GM12878 (cell line): ENCODE results near the gene TPRG1. TPM values are rescaled to one million over a fixed set of nuclear protein-coding genes. Genes with fewer than 3 reads are reported as not detected.

ENCODE experiments used
- ATAC-seq: fragments of 200-7000 bp; cut with Tn5 transposase; 3 replicates; pipeline ENCODE4 v1.9.1; 2020; ENCODE audit warnings: mild to moderate bottlenecking, moderate library complexity
- BruUV-seq: library from RNA; stranded (reverse); fragments of 400-500 nt; replicated peaks from 2 replicates; lab custom pipeline; 2021; lab: Mats Ljungman, UMichigan
- CTCF ChIA-PET: fragments of 300-600 bp; sonication (Branson Sonifier 250); formaldehyde crosslinking; extraction: SDS; loops from one replicate; lab custom pipeline; 2021; ENCODE audit warnings: inconsistent platforms; lab: Yijun Ruan, JAX
- POLR2A ChIA-PET: fragments of 350-600 bp; formaldehyde crosslinking; extraction: SDS; loops from one replicate; lab custom pipeline; 2021; ENCODE audit warnings: inconsistent platforms; lab: Charles Lee
- RAD21 ChIA-PET: fragments of 300-600 bp; sonication (Branson Sonifier 250); formaldehyde crosslinking; loops from one replicate; lab custom pipeline; 2023; ENCODE audit warnings: antibody characterized with exemption; ENCODE audit not compliant: unreplicated experiment; lab: Charles Lee
- SMC1A ChIA-PET: fragments of 300-600 bp; sonication (Branson Sonifier 250); formaldehyde crosslinking; loops from one replicate; lab custom pipeline; 2023; ENCODE audit not compliant: unreplicated experiment, uncharacterized antibody; lab: Charles Lee
- DNase-seq: peaks from one replicate; pipeline ENCODE4 v3.0.0-alpha.2; 2011; ENCODE audit warnings: low read depth, low spot score
- FAIRE-seq: peaks from 3 replicates; lab custom pipeline; 2011; peaks lifted over from hg19 to GRCh38; lab: Jason Lieb, UNC
- H2AFZ ChIP-seq: 2 replicates; pipeline ENCODE4 v1.6.0; 2011; ENCODE audit warnings: low read depth, low read length, control low read depth; ENCODE audit not compliant: control insufficient read depth
- H3K27ac ChIP-seq: 2 replicates; pipeline ENCODE4 v1.5.1; 2011; ENCODE audit warnings: control low read depth; ENCODE audit not compliant: control insufficient read depth, insufficient read depth
- H3K27me3 ChIP-seq, 2 experiments: replicated peaks in 1 of 2; 2 replicates each; pipeline versions ENCODE4 v1.6.0 to v1.6.1; 2011; ENCODE audit warnings: low read length in 1 of 2; ENCODE audit not compliant: control insufficient read depth in 2 of 2, insufficient read depth in 2 of 2
- H3K36me3 ChIP-seq, 2 experiments: 2 replicates each; pipeline ENCODE4 v1.5.1; 2011; ENCODE audit warnings: low read length in 1 of 2; ENCODE audit not compliant: control insufficient read depth in 2 of 2, insufficient read depth in 2 of 2
- H3K4me1 ChIP-seq: 2 replicates; pipeline ENCODE4 v1.6.1; 2011; ENCODE audit warnings: mild to moderate bottlenecking, low read length, moderate library complexity, mixed read lengths; ENCODE audit not compliant: control insufficient read depth, insufficient read depth
- H3K4me2 ChIP-seq: 2 replicates; pipeline ENCODE4 v1.6.0; 2011; ENCODE audit warnings: control low read depth; ENCODE audit not compliant: control insufficient read depth, insufficient read depth
- H3K4me3 ChIP-seq: fragments of 200-600 bp; sonication (generic); 2 replicates; pipeline ENCODE4 v1.5.1; 2016
- H3K79me2 ChIP-seq: 2 replicates; pipeline ENCODE4 v1.6.0; 2011; ENCODE audit warnings: low read length; ENCODE audit not compliant: control insufficient read depth, insufficient read depth
- H3K9ac ChIP-seq: 2 replicates; pipeline ENCODE4 v1.8.0; 2011; ENCODE audit warnings: low read length, control low read depth, mixed read lengths; ENCODE audit not compliant: control insufficient read depth, insufficient read depth
- H3K9me3 ChIP-seq: replicated peaks from 3 replicates; pipeline ENCODE4 v1.5.1; 2011; ENCODE audit warnings: mild to moderate bottlenecking, low read length; ENCODE audit not compliant: control insufficient read depth, insufficient read depth
- H4K20me1 ChIP-seq: 2 replicates; pipeline ENCODE4 v1.6.0; 2011; ENCODE audit not compliant: control insufficient read depth, insufficient read depth
- BMI1 ChIP-seq: fragments of 450-650 bp; IDR thresholded peaks from 2 replicates; pipeline ENCODE4 v1.6.1; 2016; ENCODE audit warnings: mild to moderate bottlenecking, moderate library complexity, borderline replicate concordance
- HDAC6 ChIP-seq: fragments of 200-600 bp; sonication (generic); IDR thresholded peaks from one replicate; pipeline ENCODE4 v1.8.0; 2017; ENCODE audit warnings: antibody characterized with exemption; ENCODE audit not compliant: unreplicated experiment
- NR2F1 ChIP-seq: fragments of 450-650 bp; conservative IDR thresholded peaks from 2 replicates; pipeline ENCODE4 v1.6.1; 2017; ENCODE audit warnings: mild to moderate bottlenecking
- RAD21 ChIP-seq: IDR thresholded peaks from 2 replicates; pipeline ENCODE4 v1.6.1; 2011; ENCODE audit warnings: mild to moderate bottlenecking, low read depth, low read length, moderate library complexity; ENCODE audit not compliant: insufficient read depth
- RBBP5 ChIP-seq: fragments of 200-600 bp; sonication (generic); conservative IDR thresholded peaks from 2 replicates; pipeline ENCODE4 v1.6.1; 2016
- RELA ChIP-seq: fragments of 450-650 bp; IDR thresholded peaks from 2 replicates; pipeline ENCODE4 v1.8.0; 2014; ENCODE audit warnings: borderline replicate concordance; ENCODE audit not compliant: partially characterized antibody
- ZNF207 ChIP-seq: fragments of 450-650 bp; IDR thresholded peaks from 2 replicates; pipeline ENCODE4 v1.6.1; 2014; ENCODE audit warnings: antibody characterized with exemption, mild to moderate bottlenecking, borderline replicate concordance
- WGBS: methylation state at CpG from one replicate; pipeline ENCODE4 v1.1.6; 2016; ENCODE audit warnings: low lambda C conversion rate; ENCODE audit not compliant: insufficient replicate concordance, insufficient coverage; ENCODE audit errors: missing lambda C conversion rate; 5-methylcytosine and 5-hydroxymethylcytosine counted together
- in situ Hi-C: fragments of 300-500 bp; cut with MboI; formaldehyde crosslinking; loops from 9 replicates; pipeline ENCODE4 v1.14.3; 2018; ENCODE audit warnings: mixed read lengths
- intact Hi-C: fragments of 100-400 bp; cut with micrococcal nuclease; formaldehyde crosslinking; loops from one replicate; pipeline ENCODE4 v1.14.2; 2022; ENCODE audit not compliant: unreplicated experiment
- polyA plus RNA-seq, 11 experiments: library from polyadenylated mRNA; depleted of rRNA in 4 of 11; unstranded in 6 of 11; stranded (reverse) in 5 of 11; fragments of >200 nt; fragmentation: Nextera tagmentation in 4 of 11; fragmentation: Illumina TruSeq in 1 of 11; extraction: Ambion mirVana in 4 of 11; extraction: Trizol in 1 of 11; gene quantifications; 1 replicate in 1 of 11; 2 replicates in 10 of 11; pipeline versions ENCODE4 v1.2.1 to v1.2.3, GENCODE V29; 2011 to 2016; ENCODE audit warnings: inconsistent platforms in 2 of 11, missing spikeins in 2 of 11, low read depth in 1 of 11
- total RNA-seq, 4 experiments: library from RNA; depleted of rRNA in 3 of 4; stranded (reverse); fragments of >200 nt in 3 of 4; fragmentation: Illumina TruSeq in 1 of 4; extraction: Trizol in 1 of 4; gene quantifications; 2 replicates each; pipeline versions ENCODE4 v1.2.1 to v1.2.3, GENCODE V29; 2013 to 2021
- TF ChIP-seq, protein P1 (sequence below): fragments of 450-650 bp; IDR thresholded peaks from 2 replicates; pipeline ENCODE4 v1.6.1; 2017; ENCODE audit warnings: mild to moderate bottlenecking, low read depth, inconsistent platforms; ENCODE audit not compliant: poor library complexity, severe bottlenecking
- TF ChIP-seq, protein P2 (sequence below): fragments of 450-650 bp; IDR thresholded peaks from 2 replicates; pipeline ENCODE4 v1.6.1; 2017; ENCODE audit warnings: low read depth, mild to moderate bottlenecking, moderate library complexity
- TF ChIP-seq, protein P3 (sequence below): fragments of 450-650 bp; IDR thresholded peaks from 2 replicates; pipeline ENCODE4 v1.6.1; 2017; ENCODE audit warnings: mild to moderate bottlenecking, moderate library complexity
- TF ChIP-seq, protein P4 (sequence below): fragments of 450-650 bp; IDR thresholded peaks from 2 replicates; pipeline ENCODE4 v1.6.1; 2017; ENCODE audit warnings: mild to moderate bottlenecking

Gene TPRG1
- total and polyA plus RNA-seq, 10 of the 15 experiments (the other 5 are each of a cell fraction or from before 2014, with no cell fraction given), result 0.26 to 30.7 (median 3.6) TPM

DNA sequence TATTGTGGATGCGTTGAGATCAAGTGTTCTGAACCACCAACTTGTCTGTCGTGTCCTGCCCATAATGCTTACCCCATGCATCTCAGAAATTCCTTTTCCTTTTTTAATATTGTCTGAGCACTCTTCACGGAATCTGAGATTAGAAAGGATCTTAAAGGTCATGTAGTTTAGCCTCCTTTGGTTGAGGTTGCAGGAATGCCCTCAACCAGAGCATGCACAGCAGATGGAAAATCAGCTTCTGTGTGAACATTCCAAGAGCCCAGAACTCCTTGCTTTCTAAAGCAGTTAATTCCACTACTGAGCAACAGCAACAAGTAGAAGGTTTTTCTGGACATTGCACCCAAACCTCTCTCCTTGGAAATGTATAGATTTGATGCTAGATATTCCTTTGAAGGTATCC is 153.7 kb downstream of the TPRG1 start:
- no peaks in the 10 kb centered on the region for H3K27me3 ChIP-seq
- in situ Hi-C loops (no loop called here), intact Hi-C loops (loop anchor here (1.0 kb wide), 1 partner anchor 69 kb away; no protein-coding TSS in a partner anchor)
- H3K9ac ChIP-seq, result no peak overlapping the region
- no peak overlapping the region for H3K27ac ChIP-seq
- DNase-seq (no peak), FAIRE-seq (no peak), ATAC-seq (no peak)
- H3K36me3 ChIP-seq, result no peaks in the 10 kb centered on the region; a peak in 1 of 4 replicates
- H4K20me1 ChIP-seq, result no peaks in the 10 kb centered on the region
- no peaks in the 10 kb centered on the region for H3K79me2 ChIP-seq
- WGBS, result 95% methylated on average over 3 of the region's 3 CpGs
- peaks cover 15% of the 10 kb centered on the region for H3K4me1 ChIP-seq
- H3K4me2 ChIP-seq, result no peak overlapping the region
- CTCF ChIA-PET, result no interaction called here
- POLR2A ChIA-PET, result no interaction called here
- SMC1A ChIA-PET, result interaction anchor here (0.9 to 2.1 kb wide), 6 partner anchors 19 to 623 kb away, joined by 3 to 8 read pairs (median 6); no protein-coding TSS in a partner anchor
- BruUV-seq, result no TSS peak
- RAD21 ChIA-PET, result interaction anchor here (1.4 to 2.3 kb wide), 4 partner anchors 37 to 186 kb away, joined by 4 to 7 read pairs (median 6); no protein-coding TSS in a partner anchor
- TF ChIP-seq, protein P1, sequence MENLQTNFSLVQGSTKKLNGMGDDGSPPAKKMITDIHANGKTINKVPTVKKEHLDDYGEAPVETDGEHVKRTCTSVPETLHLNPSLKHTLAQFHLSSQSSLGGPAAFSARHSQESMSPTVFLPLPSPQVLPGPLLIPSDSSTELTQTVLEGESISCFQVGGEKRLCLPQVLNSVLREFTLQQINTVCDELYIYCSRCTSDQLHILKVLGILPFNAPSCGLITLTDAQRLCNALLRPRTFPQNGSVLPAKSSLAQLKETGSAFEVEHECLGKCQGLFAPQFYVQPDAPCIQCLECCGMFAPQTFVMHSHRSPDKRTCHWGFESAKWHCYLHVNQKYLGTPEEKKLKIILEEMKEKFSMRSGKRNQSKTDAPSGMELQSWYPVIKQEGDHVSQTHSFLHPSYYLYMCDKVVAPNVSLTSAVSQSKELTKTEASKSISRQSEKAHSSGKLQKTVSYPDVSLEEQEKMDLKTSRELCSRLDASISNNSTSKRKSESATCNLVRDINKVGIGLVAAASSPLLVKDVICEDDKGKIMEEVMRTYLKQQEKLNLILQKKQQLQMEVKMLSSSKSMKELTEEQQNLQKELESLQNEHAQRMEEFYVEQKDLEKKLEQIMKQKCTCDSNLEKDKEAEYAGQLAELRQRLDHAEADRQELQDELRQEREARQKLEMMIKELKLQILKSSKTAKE, result no peak
- TF ChIP-seq NR2F1 (no peak), RBBP5 (no peak), RAD21 (no peak), HDAC6 (no peak), BMI1 (no peak), ZNF207 (no peak), RELA (no peak)
- TF ChIP-seq, protein P2, sequence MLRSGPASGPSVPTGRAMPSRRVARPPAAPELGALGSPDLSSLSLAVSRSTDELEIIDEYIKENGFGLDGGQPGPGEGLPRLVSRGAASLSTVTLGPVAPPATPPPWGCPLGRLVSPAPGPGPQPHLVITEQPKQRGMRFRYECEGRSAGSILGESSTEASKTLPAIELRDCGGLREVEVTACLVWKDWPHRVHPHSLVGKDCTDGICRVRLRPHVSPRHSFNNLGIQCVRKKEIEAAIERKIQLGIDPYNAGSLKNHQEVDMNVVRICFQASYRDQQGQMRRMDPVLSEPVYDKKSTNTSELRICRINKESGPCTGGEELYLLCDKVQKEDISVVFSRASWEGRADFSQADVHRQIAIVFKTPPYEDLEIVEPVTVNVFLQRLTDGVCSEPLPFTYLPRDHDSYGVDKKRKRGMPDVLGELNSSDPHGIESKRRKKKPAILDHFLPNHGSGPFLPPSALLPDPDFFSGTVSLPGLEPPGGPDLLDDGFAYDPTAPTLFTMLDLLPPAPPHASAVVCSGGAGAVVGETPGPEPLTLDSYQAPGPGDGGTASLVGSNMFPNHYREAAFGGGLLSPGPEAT, result no peak
- TF ChIP-seq, protein P3, sequence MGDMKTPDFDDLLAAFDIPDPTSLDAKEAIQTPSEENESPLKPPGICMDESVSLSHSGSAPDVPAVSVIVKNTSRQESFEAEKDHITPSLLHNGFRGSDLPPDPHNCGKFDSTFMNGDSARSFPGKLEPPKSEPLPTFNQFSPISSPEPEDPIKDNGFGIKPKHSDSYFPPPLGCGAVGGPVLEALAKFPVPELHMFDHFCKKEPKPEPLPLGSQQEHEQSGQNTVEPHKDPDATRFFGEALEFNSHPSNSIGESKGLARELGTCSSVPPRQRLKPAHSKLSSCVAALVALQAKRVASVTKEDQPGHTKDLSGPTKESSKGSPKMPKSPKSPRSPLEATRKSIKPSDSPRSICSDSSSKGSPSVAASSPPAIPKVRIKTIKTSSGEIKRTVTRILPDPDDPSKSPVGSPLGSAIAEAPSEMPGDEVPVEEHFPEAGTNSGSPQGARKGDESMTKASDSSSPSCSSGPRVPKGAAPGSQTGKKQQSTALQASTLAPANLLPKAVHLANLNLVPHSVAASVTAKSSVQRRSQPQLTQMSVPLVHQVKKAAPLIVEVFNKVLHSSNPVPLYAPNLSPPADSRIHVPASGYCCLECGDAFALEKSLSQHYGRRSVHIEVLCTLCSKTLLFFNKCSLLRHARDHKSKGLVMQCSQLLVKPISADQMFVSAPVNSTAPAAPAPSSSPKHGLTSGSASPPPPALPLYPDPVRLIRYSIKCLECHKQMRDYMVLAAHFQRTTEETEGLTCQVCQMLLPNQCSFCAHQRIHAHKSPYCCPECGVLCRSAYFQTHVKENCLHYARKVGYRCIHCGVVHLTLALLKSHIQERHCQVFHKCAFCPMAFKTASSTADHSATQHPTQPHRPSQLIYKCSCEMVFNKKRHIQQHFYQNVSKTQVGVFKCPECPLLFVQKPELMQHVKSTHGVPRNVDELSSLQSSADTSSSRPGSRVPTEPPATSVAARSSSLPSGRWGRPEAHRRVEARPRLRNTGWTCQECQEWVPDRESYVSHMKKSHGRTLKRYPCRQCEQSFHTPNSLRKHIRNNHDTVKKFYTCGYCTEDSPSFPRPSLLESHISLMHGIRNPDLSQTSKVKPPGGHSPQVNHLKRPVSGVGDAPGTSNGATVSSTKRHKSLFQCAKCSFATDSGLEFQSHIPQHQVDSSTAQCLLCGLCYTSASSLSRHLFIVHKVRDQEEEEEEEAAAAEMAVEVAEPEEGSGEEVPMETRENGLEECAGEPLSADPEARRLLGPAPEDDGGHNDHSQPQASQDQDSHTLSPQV, result no peak
- TF ChIP-seq, protein P4, sequence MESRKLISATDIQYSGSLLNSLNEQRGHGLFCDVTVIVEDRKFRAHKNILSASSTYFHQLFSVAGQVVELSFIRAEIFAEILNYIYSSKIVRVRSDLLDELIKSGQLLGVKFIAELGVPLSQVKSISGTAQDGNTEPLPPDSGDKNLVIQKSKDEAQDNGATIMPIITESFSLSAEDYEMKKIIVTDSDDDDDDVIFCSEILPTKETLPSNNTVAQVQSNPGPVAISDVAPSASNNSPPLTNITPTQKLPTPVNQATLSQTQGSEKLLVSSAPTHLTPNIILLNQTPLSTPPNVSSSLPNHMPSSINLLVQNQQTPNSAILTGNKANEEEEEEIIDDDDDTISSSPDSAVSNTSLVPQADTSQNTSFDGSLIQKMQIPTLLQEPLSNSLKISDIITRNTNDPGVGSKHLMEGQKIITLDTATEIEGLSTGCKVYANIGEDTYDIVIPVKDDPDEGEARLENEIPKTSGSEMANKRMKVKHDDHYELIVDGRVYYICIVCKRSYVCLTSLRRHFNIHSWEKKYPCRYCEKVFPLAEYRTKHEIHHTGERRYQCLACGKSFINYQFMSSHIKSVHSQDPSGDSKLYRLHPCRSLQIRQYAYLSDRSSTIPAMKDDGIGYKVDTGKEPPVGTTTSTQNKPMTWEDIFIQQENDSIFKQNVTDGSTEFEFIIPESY, result no peak
- H3K4me3 ChIP-seq, result no peak overlapping the region
- H3K9me3 ChIP-seq, result peaks cover 3% of the 10 kb centered on the region
- no peak overlapping the region for H2AFZ ChIP-seq
